HepG2 (cell line): ENCODE measurements around the gene NCOA1. TPM values are rescaled to one million over a fixed set of nuclear protein-coding genes. Genes with fewer than 3 reads are reported as not detected.

Experiments used
- BRD4 ChIP-seq: sonication (generic); formaldehyde crosslinking; IDR thresholded peaks from 2 replicates; pipeline ENCODE4 v1.4.0; 2020; ENCODE audit warnings: missing genetic modification reagents
- DNMT1 ChIP-seq: sonication (generic); formaldehyde crosslinking; IDR thresholded peaks from 2 replicates; pipeline ENCODE4 v1.5.1; 2020; ENCODE audit warnings: mild to moderate bottlenecking, missing genetic modification reagents
- PHF8 ChIP-seq: sonication (generic); formaldehyde crosslinking; IDR thresholded peaks from 2 replicates; pipeline ENCODE4 v1.5.0; 2020; ENCODE audit warnings: missing genetic modification reagents
- SALL1 ChIP-seq: sonication (generic); formaldehyde crosslinking; IDR thresholded peaks from 2 replicates; pipeline ENCODE4 v1.8.0; 2022; ENCODE audit warnings: mild to moderate bottlenecking, missing genetic modification reagents
- ZNF138 ChIP-seq: sonication (generic); formaldehyde crosslinking; IDR thresholded peaks from 2 replicates; pipeline ENCODE4 v1.5.0; 2020; ENCODE audit warnings: mild to moderate bottlenecking, low read depth, missing genetic modification reagents
- polyA plus RNA-seq, 8 experiments: library from polyadenylated mRNA; depleted of rRNA in 3 of 8; stranded (reverse) in 7 of 8; unstranded in 1 of 8; fragments of >200 nt; fragmentation: Illumina TruSeq in 4 of 8; extraction: Trizol in 4 of 8; gene quantifications; 2 replicates each; pipeline versions ENCODE4 v1.2.1 to v1.2.3, GENCODE V29; 2011 to 2016; ENCODE audit warnings: low read depth in 4 of 8, missing spikeins in 1 of 8, mixed read lengths in 1 of 8; ENCODE audit not compliant: insufficient read depth in 1 of 8
- total RNA-seq, 5 experiments: library from RNA; depleted of rRNA; stranded (reverse); fragments of >200 nt; fragmentation: Illumina TruSeq; extraction: Trizol; gene quantifications; 2 replicates each; pipeline ENCODE4 v1.2.3, GENCODE V29; 2016; ENCODE audit warnings: low read depth in 1 of 5
- TF ChIP-seq, protein P1 (sequence below), 2 experiments: fragments of 450-650 bp in 1 of 2; sonication (generic) in 1 of 2; formaldehyde crosslinking in 1 of 2; IDR thresholded peaks; 2 replicates each; pipeline versions ENCODE4 v1.6.1 to v1.8.0; 2016 to 2022; ENCODE audit warnings: antibody characterized with exemption in 1 of 2, mild to moderate bottlenecking in 1 of 2, missing genetic modification reagents in 1 of 2

The NCOA1 gene
- total and polyA plus RNA-seq, 2 of the 13 experiments (the other 11 are each of a cell fraction or from before 2014, with no cell fraction given): 10.0 to 10.4 TPM

DNA sequence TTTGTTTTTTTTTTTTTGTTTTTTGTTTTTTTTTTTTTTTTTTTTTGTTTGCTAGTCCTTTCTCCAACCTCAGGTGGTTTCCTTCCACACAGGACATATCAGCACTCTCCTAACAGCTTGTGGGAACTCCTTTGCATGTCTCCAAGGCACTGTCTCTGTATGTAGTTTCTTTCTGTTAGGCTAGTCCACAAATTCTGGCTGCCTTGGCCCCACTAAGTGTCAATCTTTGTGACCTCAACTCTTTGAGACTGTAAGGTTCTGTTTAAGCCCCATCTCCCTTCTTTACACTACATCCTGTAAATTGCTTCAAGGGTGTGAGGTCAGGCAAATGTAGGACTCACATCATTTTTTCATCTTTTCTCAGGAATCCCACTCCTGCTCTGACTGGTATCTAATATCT lies 85.1 kb downstream of the NCOA1 start (continued):
- TF ChIP-seq, protein P1, sequence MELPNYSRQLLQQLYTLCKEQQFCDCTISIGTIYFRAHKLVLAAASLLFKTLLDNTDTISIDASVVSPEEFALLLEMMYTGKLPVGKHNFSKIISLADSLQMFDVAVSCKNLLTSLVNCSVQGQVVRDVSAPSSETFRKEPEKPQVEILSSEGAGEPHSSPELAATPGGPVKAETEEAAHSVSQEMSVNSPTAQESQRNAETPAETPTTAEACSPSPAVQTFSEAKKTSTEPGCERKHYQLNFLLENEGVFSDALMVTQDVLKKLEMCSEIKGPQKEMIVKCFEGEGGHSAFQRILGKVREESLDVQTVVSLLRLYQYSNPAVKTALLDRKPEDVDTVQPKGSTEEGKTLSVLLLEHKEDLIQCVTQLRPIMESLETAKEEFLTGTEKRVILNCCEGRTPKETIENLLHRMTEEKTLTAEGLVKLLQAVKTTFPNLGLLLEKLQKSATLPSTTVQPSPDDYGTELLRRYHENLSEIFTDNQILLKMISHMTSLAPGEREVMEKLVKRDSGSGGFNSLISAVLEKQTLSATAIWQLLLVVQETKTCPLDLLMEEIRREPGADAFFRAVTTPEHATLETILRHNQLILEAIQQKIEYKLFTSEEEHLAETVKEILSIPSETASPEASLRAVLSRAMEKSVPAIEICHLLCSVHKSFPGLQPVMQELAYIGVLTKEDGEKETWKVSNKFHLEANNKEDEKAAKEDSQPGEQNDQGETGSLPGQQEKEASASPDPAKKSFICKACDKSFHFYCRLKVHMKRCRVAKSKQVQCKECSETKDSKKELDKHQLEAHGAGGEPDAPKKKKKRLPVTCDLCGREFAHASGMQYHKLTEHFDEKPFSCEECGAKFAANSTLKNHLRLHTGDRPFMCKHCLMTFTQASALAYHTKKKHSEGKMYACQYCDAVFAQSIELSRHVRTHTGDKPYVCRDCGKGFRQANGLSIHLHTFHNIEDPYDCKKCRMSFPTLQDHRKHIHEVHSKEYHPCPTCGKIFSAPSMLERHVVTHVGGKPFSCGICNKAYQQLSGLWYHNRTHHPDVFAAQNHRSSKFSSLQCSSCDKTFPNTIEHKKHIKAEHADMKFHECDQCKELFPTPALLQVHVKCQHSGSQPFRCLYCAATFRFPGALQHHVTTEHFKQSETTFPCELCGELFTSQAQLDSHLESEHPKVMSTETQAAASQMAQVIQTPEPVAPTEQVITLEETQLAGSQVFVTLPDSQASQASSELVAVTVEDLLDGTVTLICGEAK (IDR thresholded peaks at IDR 0.05): no peak
- TF ChIP-seq, protein P1 (CRISPR knock-in tag; IDR thresholded peaks at IDR 0.05): no peak
- TF ChIP-seq ZNF138 (no peak), BRD4 (CRISPR knock-in tag) (no peak), PHF8 (CRISPR knock-in tag) (no peak), SALL1 (CRISPR knock-in tag) (no peak), DNMT1 (CRISPR knock-in tag) (no peak)
